NCI-H146 treated with DMSO at 0.1 percent for 48 hours (cell line): Measurements from ENCODE around the gene USP48.
"Not testable (repeated sequence)": the region's sequence is repeated elsewhere in the genome, so short reads cannot be mapped to it uniquely, and the experiment has no call there.

Experiments used
- DNase-seq: peaks from one replicate; lab custom pipeline; 2025; ENCODE audit not compliant: unreplicated experiment; lab: John Stamatoyannopoulos, UW

USP48 gene

GRCh38 chr1:21774835-21775549 lies 8.0 kb downstream of the USP48 start:
- DNase-seq: no peak

GRCh38 chr1:21773585-21773984 lies 9.4 kb downstream of the USP48 start:
- DNase-seq: no peak

GRCh38 chr1:21771672-21772071 lies 11.3 kb downstream of the USP48 start:
- not testable (repeated sequence) for DNase-seq

- not testable (repeated sequence) for DNase-seq
Observed at GRCh38 chr1:21770602-21771001, 12.3 kb downstream of the USP48 start.

- DNase-seq: no peak
Observed at GRCh38 chr1:21770201-21770600, 12.7 kb downstream of the USP48 start.

GRCh38 chr1:21767106-21767505 lies 15.8 kb downstream of the USP48 start:
- not testable (repeated sequence) for DNase-seq

GRCh38 chr1:21766210-21766609 lies 16.7 kb downstream of the USP48 start:
- DNase-seq: no peak

- no peak for DNase-seq
Observed at GRCh38 chr1:21764615-21765423, 18.1 kb downstream of the USP48 start.

- no peak for DNase-seq
Observed at GRCh38 chr1:21763694-21764419, 19.1 kb downstream of the USP48 start.

- DNase-seq: no peak
Observed at GRCh38 chr1:21763236-21763635, 19.7 kb downstream of the USP48 start.

- DNase-seq: no peak
Observed at GRCh38 chr1:21762022-21762404, 20.9 kb downstream of the USP48 start.

GRCh38 chr1:21761052-21761451 lies 21.9 kb downstream of the USP48 start:
- DNase-seq: no peak

GRCh38 chr1:21759818-21760217 lies 23.1 kb downstream of the USP48 start:
- no peak for DNase-seq

- no peak for DNase-seq
Observed at GRCh38 chr1:21759182-21759581, 23.8 kb downstream of the USP48 start.

GRCh38 chr1:21758614-21759013 lies 24.3 kb downstream of the USP48 start:
- no peak for DNase-seq

- no peak for DNase-seq
Observed at GRCh38 chr1:21756393-21757089, 26.4 kb downstream of the USP48 start.

- DNase-seq: no peak
Observed at GRCh38 chr1:21755067-21755466, 27.9 kb downstream of the USP48 start.

- no peak for DNase-seq
Observed at GRCh38 chr1:21754583-21754982, 28.4 kb downstream of the USP48 start.

- DNase-seq: no peak
Observed at GRCh38 chr1:21752186-21752585, 30.8 kb downstream of the USP48 start.

GRCh38 chr1:21751281-21751680 lies 31.7 kb downstream of the USP48 start:
- no peak for DNase-seq

- no peak for DNase-seq
Observed at GRCh38 chr1:21750841-21751240, 32.1 kb downstream of the USP48 start.
